T-helper 17 cell (primary cell): ENCODE data around the gene AMT. TPM values are rescaled to one million over a fixed set of nuclear protein-coding genes. Genes with fewer than 3 reads are reported as not detected.
"Not testable (repeated sequence)": the region's sequence is repeated elsewhere in the genome, so short reads cannot be mapped to it uniquely, and the experiment has no call there.

Source experiments
- ATAC-seq: fragments of 150-1000 bp; cut with Tn5 transposase; 2 replicates; pipeline ENCODE4 v1.10.0; 2021; ENCODE audit warnings: mild to moderate bottlenecking, moderate library complexity
- DNase-seq, 3 donors: peaks; one replicate each; pipeline versions ENCODE4 v3.0.0 to v3.0.0-alpha.2; 2020 to 2021
- H3K9me3 ChIP-seq: one replicate; pipeline ENCODE4 v1.7.0; 2013; ENCODE audit warnings: low read length, mild to moderate bottlenecking; ENCODE audit not compliant: control insufficient read depth, poor library complexity, severe bottlenecking
- H3K27ac Mint-ChIP-seq: one replicate; pipeline ENCODE4 v1.8.0; 2022; ENCODE audit warnings: mild to moderate bottlenecking, moderate library complexity, mixed read lengths
- H3K27me3 Mint-ChIP-seq: one replicate; pipeline ENCODE4 v1.8.0; 2022; ENCODE audit warnings: mixed read lengths
- H3K36me3 Mint-ChIP-seq: one replicate; pipeline ENCODE4 v1.8.0; 2022; ENCODE audit warnings: low read depth, mixed read lengths
- H3K4me1 Mint-ChIP-seq: one replicate; pipeline ENCODE4 v1.8.0; 2022; ENCODE audit warnings: mild to moderate bottlenecking, mixed read lengths
- H3K4me3 Mint-ChIP-seq: one replicate; pipeline ENCODE4 v1.8.0; 2022; ENCODE audit warnings: mild to moderate bottlenecking, moderate library complexity, mixed read lengths
- total RNA-seq, 4 donors: library from RNA in 2 of 4; stranded (reverse) in 2 of 4; gene quantifications; one replicate each; pipeline ENCODE4 v1.2.3 and lab custom pipeline; 2022 to 2026

The AMT gene
- total RNA-seq, 2 donors from 2014 or later: 5.9 to 8.3 TPM

- Mint-ChIP-seq H3K27me3 (no peaks in the 10 kb centered on the region), H3K4me3 (peak overlapping the region; percentile 91), H3K36me3 (peaks cover 2% of the 10 kb centered on the region), H3K27ac (peak overlapping the region; percentile 99), H3K4me1 (peaks cover 60% of the 10 kb centered on the region)
- H3K9me3 ChIP-seq: no peaks in the 10 kb centered on the region
- DNase-seq: no peak
- ATAC-seq: no peak
These were observed 8.9 kb downstream of the AMT start for GRCh38 chr3:49413338-49413734.

- no peaks in the 10 kb centered on the region for H3K27me3 Mint-ChIP-seq
- peaks cover 57% of the 10 kb centered on the region for H3K4me1 Mint-ChIP-seq
- H3K4me3 Mint-ChIP-seq: peak overlapping the region; percentile 91
- H3K27ac Mint-ChIP-seq: peak overlapping the region; percentile 99
- ATAC-seq: no peak
- no peaks in the 10 kb centered on the region for H3K9me3 ChIP-seq
- no peak for DNase-seq
- H3K36me3 Mint-ChIP-seq: peaks cover 2% of the 10 kb centered on the region
These were observed 9.5 kb downstream of the AMT start for GRCh38 chr3:49412632-49413337.

- DNase-seq (peak; percentile 96 to 98 (median 98)), ATAC-seq (peak; percentile 86)
- H3K27me3 Mint-ChIP-seq: no peaks in the 10 kb centered on the region
- peaks cover 2% of the 10 kb centered on the region for H3K36me3 Mint-ChIP-seq
- peak within 1 kb of the TSS; percentile 91 for H3K4me3 Mint-ChIP-seq
- no peaks in the 10 kb centered on the region for H3K9me3 ChIP-seq
- peaks cover 56% of the 10 kb centered on the region for H3K4me1 Mint-ChIP-seq
- H3K27ac Mint-ChIP-seq: peak within 1 kb of the TSS; percentile 99
These were observed 10.2 kb downstream of the AMT start, which contains the start of the genes RHOA and TCTA for GRCh38 chr3:49411968-49412631. Gene RHOA, minus strand, starts transcription at chr3:49411976. Its CDS starts 36,387 bp downstream, at chr3:49375589. Gene TCTA, plus strand, starts transcription at chr3:49412423. Its CDS starts 4 bp downstream, at chr3:49412427.

GRCh38 chr3:49411535-49411967 lies 10.7 kb downstream of the AMT start:
- peaks cover 55% of the 10 kb centered on the region for H3K4me1 Mint-ChIP-seq
- ATAC-seq: peak; percentile 5
- no peaks in the 10 kb centered on the region for H3K27me3 Mint-ChIP-seq
- H3K9me3 ChIP-seq: no peaks in the 10 kb centered on the region
- peak overlapping the region; percentile 99 for H3K27ac Mint-ChIP-seq
- DNase-seq: peak in 2 of 3 donors; percentile 54 to 56
- H3K36me3 Mint-ChIP-seq: peaks cover 2% of the 10 kb centered on the region
- peak overlapping the region; percentile 91 for H3K4me3 Mint-ChIP-seq

GRCh38 chr3:49410846-49411534 lies 11.3 kb downstream of the AMT start:
- no peak for ATAC-seq
- DNase-seq: no peak
- peaks cover 54% of the 10 kb centered on the region for H3K4me1 Mint-ChIP-seq

GRCh38 chr3:49410066-49410845 lies 12.0 kb downstream of the AMT start:
- H3K27me3 Mint-ChIP-seq: no peaks in the 10 kb centered on the region
- peak overlapping the region; percentile 99 for H3K27ac Mint-ChIP-seq
- no peak for DNase-seq
- ATAC-seq: no peak
- H3K36me3 Mint-ChIP-seq: no peaks in the 10 kb centered on the region
- peaks cover 55% of the 10 kb centered on the region for H3K4me1 Mint-ChIP-seq
- no peaks in the 10 kb centered on the region for H3K9me3 ChIP-seq
- H3K4me3 Mint-ChIP-seq: peak overlapping the region; percentile 91

More at GRCh38 chr3:49410846-49411534, 11.3 kb downstream of the AMT start:
- H3K4me3 Mint-ChIP-seq: peak overlapping the region; percentile 91
- H3K9me3 ChIP-seq: no peaks in the 10 kb centered on the region
- H3K27me3 Mint-ChIP-seq: no peaks in the 10 kb centered on the region
- peak overlapping the region; percentile 99 for H3K27ac Mint-ChIP-seq
- peaks cover 2% of the 10 kb centered on the region for H3K36me3 Mint-ChIP-seq

- DNase-seq (no peak), ATAC-seq (no peak)
- no peaks in the 10 kb centered on the region for H3K9me3 ChIP-seq
- no peaks in the 10 kb centered on the region for H3K36me3 Mint-ChIP-seq
- no peaks in the 10 kb centered on the region for H3K27me3 Mint-ChIP-seq
- H3K27ac Mint-ChIP-seq: peak overlapping the region; percentile 74
- peaks cover 44% of the 10 kb centered on the region for H3K4me1 Mint-ChIP-seq
- H3K4me3 Mint-ChIP-seq: peak overlapping the region; percentile 56
These were observed 15.4 kb downstream of the AMT start for GRCh38 chr3:49406571-49407565.

GRCh38 chr3:49405570-49405969 lies 16.7 kb downstream of the AMT start:
- Mint-ChIP-seq H3K4me3 (peak overlapping the region; percentile 42), H3K4me1 (peaks cover 46% of the 10 kb centered on the region), H3K27ac (peak overlapping the region; percentile 74)
- not testable (repeated sequence) for DNase-seq, ATAC-seq, H3K9me3 ChIP-seq, H3K36me3 Mint-ChIP-seq, H3K27me3 Mint-ChIP-seq

GRCh38 chr3:49403891-49404290 lies 18.4 kb downstream of the AMT start:
- Mint-ChIP-seq H3K27ac (peak overlapping the region; percentile 6), H3K36me3 (no peaks in the 10 kb centered on the region), H3K27me3 (no peaks in the 10 kb centered on the region), H3K4me1 (peaks cover 42% of the 10 kb centered on the region), H3K4me3 (no peak overlapping the region)
- DNase-seq (no peak), ATAC-seq (no peak)
- H3K9me3 ChIP-seq: no peaks in the 10 kb centered on the region

GRCh38 chr3:49401766-49402165 lies 20.5 kb downstream of the AMT start:
- DNase-seq (no peak), ATAC-seq (no peak)
- H3K27ac Mint-ChIP-seq: no peak overlapping the region
- no peaks in the 10 kb centered on the region for H3K9me3 ChIP-seq
- H3K36me3 Mint-ChIP-seq: peaks cover 6% of the 10 kb centered on the region
- H3K4me1 Mint-ChIP-seq: peaks cover 44% of the 10 kb centered on the region
- H3K4me3 Mint-ChIP-seq: no peak overlapping the region
- H3K27me3 Mint-ChIP-seq: no peaks in the 10 kb centered on the region

GRCh38 chr3:49399461-49399860 lies 22.8 kb downstream of the AMT start:
- Mint-ChIP-seq H3K4me1 (peaks cover 49% of the 10 kb centered on the region), H3K36me3 (peaks cover 9% of the 10 kb centered on the region), H3K4me3 (peak overlapping the region; percentile 25), H3K27me3 (no peaks in the 10 kb centered on the region), H3K27ac (no peak overlapping the region)
- DNase-seq (no peak), ATAC-seq (peak; percentile 23)
- H3K9me3 ChIP-seq: no peaks in the 10 kb centered on the region

- Mint-ChIP-seq H3K27ac (peak overlapping the region; percentile 90), H3K4me1 (peaks cover 54% of the 10 kb centered on the region), H3K4me3 (no peak overlapping the region), H3K36me3 (peaks cover 9% of the 10 kb centered on the region), H3K27me3 (no peaks in the 10 kb centered on the region)
- H3K9me3 ChIP-seq: no peaks in the 10 kb centered on the region
- DNase-seq: no peak
- peak; percentile 65 for ATAC-seq
These were observed 24.8 kb downstream of the AMT start for GRCh38 chr3:49397470-49397869.
